Central memory CD8-positive, alpha-beta T cell (primary cell): ENCODE results near the gene SENP7.
"Not testable (repeated sequence)": the region's sequence is repeated elsewhere in the genome, so short reads cannot be mapped to it uniquely, and the experiment has no call there.

Experiments used
- ATAC-seq: fragments of 150-1000 bp; cut with Tn5 transposase; replicated peaks from 2 replicates; pipeline ENCODE4 v1.10.0; 2022; ENCODE audit warnings: mild to moderate bottlenecking, moderate FRiP score, moderate number of reproducible peaks; ENCODE audit not compliant: poor library complexity, severe bottlenecking; ENCODE audit errors: extremely low read depth
- DNase-seq, 2 donors: peaks; one replicate each; pipeline ENCODE4 v3.0.0; 2021; ENCODE audit warnings: low spot score in 2 of 2
- H3K27ac Mint-ChIP-seq: one replicate; pipeline ENCODE4 v1.8.0; 2022; ENCODE audit warnings: low read depth, mild to moderate bottlenecking, moderate library complexity, mixed read lengths
- H3K27me3 Mint-ChIP-seq: one replicate; pipeline ENCODE4 v1.8.0; 2022; ENCODE audit warnings: mixed read lengths
- H3K36me3 Mint-ChIP-seq: one replicate; pipeline ENCODE4 v1.8.0; 2022; ENCODE audit warnings: mild to moderate bottlenecking, moderate library complexity, mixed read lengths; ENCODE audit not compliant: insufficient read depth
- H3K4me1 Mint-ChIP-seq: one replicate; pipeline ENCODE4 v1.8.0; 2022; ENCODE audit warnings: mixed read lengths
- H3K4me3 Mint-ChIP-seq: one replicate; pipeline ENCODE4 v1.8.0; 2022; ENCODE audit warnings: mild to moderate bottlenecking, moderate library complexity, mixed read lengths
- H3K9me3 Mint-ChIP-seq: one replicate; pipeline ENCODE4 v1.8.0; 2022; ENCODE audit warnings: mixed read lengths

The SENP7 gene

GRCh38 chr3:101329016-101329673, 183.9 kb downstream of the SENP7 start:
- no peak for ATAC-seq

GRCh38 chr3:101325393-101326134, 187.4 kb downstream of the SENP7 start:
- no peak for DNase-seq
- no peak overlapping the region for H3K4me3 Mint-ChIP-seq
- H3K4me1 Mint-ChIP-seq = no peaks in the 10 kb centered on the region
- H3K36me3 Mint-ChIP-seq = peaks cover 25% of the 10 kb centered on the region
- no peak for ATAC-seq
- H3K9me3 Mint-ChIP-seq = no peaks in the 10 kb centered on the region
- H3K27me3 Mint-ChIP-seq = no peaks in the 10 kb centered on the region
- no peak overlapping the region for H3K27ac Mint-ChIP-seq

More at GRCh38 chr3:101329016-101329673, 183.9 kb downstream of the SENP7 start:
- H3K27ac Mint-ChIP-seq = no peak overlapping the region
- no peaks in the 10 kb centered on the region for H3K27me3 Mint-ChIP-seq
- H3K9me3 Mint-ChIP-seq = no peaks in the 10 kb centered on the region
- DNase-seq = no peak
- H3K4me3 Mint-ChIP-seq = no peak overlapping the region
- H3K4me1 Mint-ChIP-seq = no peaks in the 10 kb centered on the region
- peaks cover 27% of the 10 kb centered on the region for H3K36me3 Mint-ChIP-seq

- H3K9me3 Mint-ChIP-seq = no peaks in the 10 kb centered on the region
- H3K27ac Mint-ChIP-seq = no peak within 1 kb of the TSS
- H3K27me3 Mint-ChIP-seq = no peaks in the 10 kb centered on the region
- DNase-seq = no peak
- H3K4me3 Mint-ChIP-seq = no peak within 1 kb of the TSS
- ATAC-seq = no peak
- H3K36me3 Mint-ChIP-seq = peaks cover 5% of the 10 kb centered on the region
- H3K4me1 Mint-ChIP-seq = no peaks in the 10 kb centered on the region
Observed at GRCh38 chr3:101320475-101320874, 192.5 kb downstream of the SENP7 start, which contains the start of gene IMPG2. Gene IMPG2 (minus strand): TSS chr3:101320575. CDS start chr3:101320372, 203 bp downstream.

GRCh38 chr3:101319531-101319930, 193.5 kb downstream of the SENP7 start:
- Mint-ChIP-seq H3K27me3 (no peaks in the 10 kb centered on the region), H3K4me1 (no peaks in the 10 kb centered on the region), H3K27ac (no peak overlapping the region), H3K36me3 (peaks cover 3% of the 10 kb centered on the region), H3K9me3 (no peaks in the 10 kb centered on the region), H3K4me3 (no peak overlapping the region)
- DNase-seq (no peak), ATAC-seq (no peak)

- Mint-ChIP-seq H3K4me3 (no peak overlapping the region), H3K36me3 (no peaks in the 10 kb centered on the region), H3K27ac (no peak overlapping the region)
Observed at GRCh38 chr3:101312545-101312944, 200.5 kb downstream of the SENP7 start.

GRCh38 chr3:101311676-101312075, 201.3 kb downstream of the SENP7 start:
- H3K36me3 Mint-ChIP-seq = no peaks in the 10 kb centered on the region
- H3K27ac Mint-ChIP-seq = no peak overlapping the region
- peaks cover 8% of the 10 kb centered on the region for H3K9me3 Mint-ChIP-seq
- DNase-seq (no peak), ATAC-seq (no peak)
- H3K27me3 Mint-ChIP-seq = no peaks in the 10 kb centered on the region
- no peak overlapping the region for H3K4me3 Mint-ChIP-seq
- H3K4me1 Mint-ChIP-seq = no peaks in the 10 kb centered on the region

More at GRCh38 chr3:101312545-101312944, 200.5 kb downstream of the SENP7 start:
- ATAC-seq (no peak), DNase-seq (no peak)
- H3K27me3 Mint-ChIP-seq = no peaks in the 10 kb centered on the region
- peaks cover 8% of the 10 kb centered on the region for H3K9me3 Mint-ChIP-seq
- no peaks in the 10 kb centered on the region for H3K4me1 Mint-ChIP-seq

GRCh38 chr3:101310978-101311375, 202.0 kb downstream of the SENP7 start:
- Mint-ChIP-seq H3K36me3 (no peaks in the 10 kb centered on the region), H3K27me3 (no peaks in the 10 kb centered on the region), H3K9me3 (peaks cover 8% of the 10 kb centered on the region), H3K4me3 (no peak overlapping the region), H3K4me1 (no peaks in the 10 kb centered on the region), H3K27ac (no peak overlapping the region)
- ATAC-seq (no peak), DNase-seq (no peak)

GRCh38 chr3:101308147-101308772, 204.8 kb downstream of the SENP7 start:
- not testable (repeated sequence) for ATAC-seq, H3K27ac Mint-ChIP-seq, DNase-seq, H3K4me1 Mint-ChIP-seq, H3K27me3 Mint-ChIP-seq, H3K36me3 Mint-ChIP-seq, H3K4me3 Mint-ChIP-seq, H3K9me3 Mint-ChIP-seq

GRCh38 chr3:101303836-101304235, 209.2 kb downstream of the SENP7 start:
- no peaks in the 10 kb centered on the region for H3K4me1 Mint-ChIP-seq
- DNase-seq (no peak), ATAC-seq (no peak)
- no peak overlapping the region for H3K4me3 Mint-ChIP-seq
- H3K27ac Mint-ChIP-seq = no peak overlapping the region
- H3K27me3 Mint-ChIP-seq = no peaks in the 10 kb centered on the region
- peaks cover 6% of the 10 kb centered on the region for H3K36me3 Mint-ChIP-seq
- H3K9me3 Mint-ChIP-seq = peaks cover 9% of the 10 kb centered on the region

GRCh38 chr3:101303089-101303731, 209.8 kb downstream of the SENP7 start:
- H3K36me3 Mint-ChIP-seq = peaks cover 7% of the 10 kb centered on the region
- H3K27ac Mint-ChIP-seq = no peak overlapping the region
- no peak for DNase-seq
- H3K4me1 Mint-ChIP-seq = no peaks in the 10 kb centered on the region
- ATAC-seq = no peak
- H3K27me3 Mint-ChIP-seq = no peaks in the 10 kb centered on the region
- H3K4me3 Mint-ChIP-seq = no peak overlapping the region
- peaks cover 12% of the 10 kb centered on the region for H3K9me3 Mint-ChIP-seq

- peaks cover 23% of the 10 kb centered on the region for H3K9me3 Mint-ChIP-seq
- no peaks in the 10 kb centered on the region for H3K4me1 Mint-ChIP-seq
- ATAC-seq = no peak
- H3K4me3 Mint-ChIP-seq = no peak overlapping the region
- no peak for DNase-seq
- H3K36me3 Mint-ChIP-seq = peaks cover 5% of the 10 kb centered on the region
- H3K27ac Mint-ChIP-seq = no peak overlapping the region
- H3K27me3 Mint-ChIP-seq = no peaks in the 10 kb centered on the region
Observed at GRCh38 chr3:101300073-101300472, 212.9 kb downstream of the SENP7 start.

GRCh38 chr3:101292027-101292426, 221.0 kb downstream of the SENP7 start:
- H3K27me3 Mint-ChIP-seq = no peaks in the 10 kb centered on the region
- H3K4me3 Mint-ChIP-seq = no peak overlapping the region
- no peak overlapping the region for H3K27ac Mint-ChIP-seq
- H3K36me3 Mint-ChIP-seq = peaks cover 5% of the 10 kb centered on the region
- DNase-seq = no peak
- peaks cover 5% of the 10 kb centered on the region for H3K9me3 Mint-ChIP-seq
- ATAC-seq = no peak
- no peaks in the 10 kb centered on the region for H3K4me1 Mint-ChIP-seq
